SU-DHL-6 (cell line): Measurements from ENCODE around the gene COL6A1.

ENCODE experiments used
- H2AFZ ChIP-seq: fragments of 200-600 bp; sonication (generic); 2 replicates; pipeline ENCODE4 v1.6.1; 2014; ENCODE audit warnings: low read depth, mild to moderate bottlenecking, moderate library complexity, mixed read lengths, antibody characterized with exemption, low read length; ENCODE audit not compliant: severe bottlenecking
- H3F3A ChIP-seq: fragments of 200-600 bp; shearing (Covaris generic); 2 replicates; pipeline ENCODE4 v1.6.0; 2016; ENCODE audit warnings: antibody characterized with exemption, mild to moderate bottlenecking; ENCODE audit not compliant: insufficient read depth
- H3K27ac ChIP-seq: fragments of 200-600 bp; sonication (generic); 2 replicates; pipeline ENCODE4 v1.5.1; 2016; ENCODE audit warnings: low read depth, mild to moderate bottlenecking, low read length, moderate library complexity, mixed read lengths
- H3K27me3 ChIP-seq: fragments of 200-600 bp; sonication (generic), shearing (Covaris generic); 2 replicates; pipeline ENCODE4 v1.6.0; 2014; ENCODE audit warnings: mild to moderate bottlenecking, low read length
- H3K36me3 ChIP-seq: fragments of 200-600 bp; sonication (generic); 2 replicates; pipeline ENCODE4 v1.6.1; 2014; ENCODE audit warnings: mild to moderate bottlenecking, low read length, mixed read lengths
- H3K4me2 ChIP-seq: fragments of 300-600, 200-600 bp; shearing (Covaris generic), sonication (generic); 2 replicates; pipeline ENCODE4 v1.6.0; 2014; ENCODE audit warnings: low read length, low read depth, mild to moderate bottlenecking; ENCODE audit not compliant: poor library complexity, severe bottlenecking
- H3K4me3 ChIP-seq: fragments of 200-600 bp; sonication (generic); 2 replicates; pipeline ENCODE4 v1.5.1; 2014; ENCODE audit warnings: antibody characterized with exemption, low read length, mild to moderate bottlenecking, mixed read lengths; ENCODE audit not compliant: insufficient read depth, poor library complexity, severe bottlenecking
- H3K79me2 ChIP-seq: fragments of 200-600 bp; sonication (generic); 2 replicates; pipeline ENCODE4 v1.6.1; 2014; ENCODE audit warnings: mild to moderate bottlenecking, low read length, moderate library complexity; ENCODE audit not compliant: insufficient read depth
- H3K9ac ChIP-seq: fragments of 200-600 bp; sonication (generic); 2 replicates; pipeline ENCODE4 v1.7.0; 2014; ENCODE audit warnings: mild to moderate bottlenecking, low read length
- H3K9me2 ChIP-seq: fragments of 200-600 bp; sonication (generic); replicated peaks from 2 replicates; pipeline ENCODE4 v1.6.1; 2014; ENCODE audit warnings: low read length; ENCODE audit not compliant: insufficient read depth
- H3K9me3 ChIP-seq: fragments of 200-600 bp; sonication (generic); 2 replicates; pipeline ENCODE4 v1.6.1; 2014; ENCODE audit warnings: low read length, mixed read lengths; ENCODE audit not compliant: insufficient read depth
- H4K20me1 ChIP-seq: fragments of 200-600 bp; sonication (generic); 2 replicates; pipeline ENCODE4 v1.6.1; 2014; ENCODE audit warnings: low read depth, mild to moderate bottlenecking, antibody characterized with exemption, low read length, moderate library complexity, mixed read lengths
- CTCF ChIP-seq: fragments of 200-600 bp; sonication (generic); IDR thresholded peaks from one replicate; pipeline ENCODE4 v1.5.1; 2017; ENCODE audit warnings: antibody characterized with exemption, mild to moderate bottlenecking, low read length, moderate library complexity; ENCODE audit not compliant: insufficient read depth, poor library complexity, severe bottlenecking
- EZH2phosphoT487 ChIP-seq: fragments of 200-600 bp; sonication (generic), shearing (Covaris generic); conservative IDR thresholded peaks from 2 replicates; pipeline ENCODE4 v1.6.1; 2018; ENCODE audit warnings: mild to moderate bottlenecking, antibody characterized with exemption, low read length, moderate library complexity, mixed read lengths

The COL6A1 gene

DNA sequence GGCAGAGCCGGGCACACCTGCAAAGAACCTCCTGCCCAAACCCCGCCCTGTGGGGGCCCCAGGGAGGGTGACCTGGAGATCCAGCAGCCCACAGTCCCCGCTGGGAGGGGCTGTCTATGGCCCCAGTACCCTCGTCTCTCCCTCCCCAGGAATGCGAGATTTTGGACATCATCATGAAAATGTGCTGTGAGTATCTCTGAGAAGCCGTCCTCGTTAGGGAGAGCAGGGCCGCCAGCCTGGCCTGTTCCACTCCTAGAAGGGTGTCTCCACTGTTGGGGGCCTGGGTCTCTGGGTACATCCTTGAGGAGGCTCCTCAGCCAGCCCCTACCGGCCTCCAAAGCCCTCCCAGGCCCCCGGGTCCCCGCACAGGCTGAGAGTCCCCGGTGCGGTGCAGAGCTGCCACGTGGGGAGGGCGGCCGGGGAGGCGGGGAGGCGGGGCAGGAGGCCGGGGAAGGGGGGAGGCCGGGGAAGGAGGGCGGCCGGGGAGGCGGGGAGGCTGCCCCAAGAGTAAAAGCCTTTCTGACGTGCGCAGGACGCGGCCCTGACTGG, 18.7 kb downstream of the COL6A1 start:
- H4K20me1 ChIP-seq, result no peaks in the 10 kb centered on the region
- no peaks in the 10 kb centered on the region for H3K9me3 ChIP-seq
- no peaks in the 10 kb centered on the region for H3F3A ChIP-seq
- no peaks in the 10 kb centered on the region for H3K36me3 ChIP-seq
- no peaks in the 10 kb centered on the region for H3K27me3 ChIP-seq
- no peak overlapping the region for H3K4me3 ChIP-seq
- no peak overlapping the region for H3K4me2 ChIP-seq
- no peak overlapping the region for H3K9ac ChIP-seq
- H3K27ac ChIP-seq, result no peak overlapping the region
- no peaks in the 10 kb centered on the region for H3K79me2 ChIP-seq
- no peaks in the 10 kb centered on the region for H3K9me2 ChIP-seq
- no peak overlapping the region for H2AFZ ChIP-seq
- TF ChIP-seq EZH2phosphoT487, result no peak
- no peak for TF ChIP-seq CTCF

GRCh38 chr21:46000731-46001641, 19.4 kb downstream of the COL6A1 start:
- Histone ChIP-seq H3K4me3 (no peak overlapping the region), H3K9me2 (no peaks in the 10 kb centered on the region), H3K36me3 (no peaks in the 10 kb centered on the region), H3K9ac (no peak overlapping the region), H3K9me3 (no peaks in the 10 kb centered on the region), H3K27me3 (no peaks in the 10 kb centered on the region), H4K20me1 (no peaks in the 10 kb centered on the region), H3K4me2 (no peak overlapping the region), H3F3A (no peaks in the 10 kb centered on the region), H3K79me2 (no peaks in the 10 kb centered on the region), H3K27ac (no peak overlapping the region), H2AFZ (no peak overlapping the region)
- TF ChIP-seq EZH2phosphoT487, result no peak
- TF ChIP-seq CTCF, result no peak

GRCh38 chr21:46001821-46002681, 20.5 kb downstream of the COL6A1 start:
- H3K79me2 ChIP-seq, result no peaks in the 10 kb centered on the region
- H3K4me3 ChIP-seq, result no peak overlapping the region
- no peak overlapping the region for H3K4me2 ChIP-seq
- no peaks in the 10 kb centered on the region for H4K20me1 ChIP-seq
- H3K9ac ChIP-seq, result no peak overlapping the region
- H3K36me3 ChIP-seq, result no peaks in the 10 kb centered on the region
- H3K9me3 ChIP-seq, result no peaks in the 10 kb centered on the region
- no peak overlapping the region for H2AFZ ChIP-seq
- H3K27ac ChIP-seq, result no peak overlapping the region
- no peaks in the 10 kb centered on the region for H3K27me3 ChIP-seq
- H3K9me2 ChIP-seq, result no peaks in the 10 kb centered on the region
- H3F3A ChIP-seq, result no peaks in the 10 kb centered on the region
- no peak for TF ChIP-seq EZH2phosphoT487
- TF ChIP-seq CTCF, result no peak
